VCaP (cell line): ENCODE measurements around the gene RALGDS.
"Not testable (repeated sequence)": the region's sequence is repeated elsewhere in the genome, so short reads cannot be mapped to it uniquely, and the experiment has no call there.

Experiments
- H3K27ac ChIP-seq: fragments of 450-650 bp; 2 replicates; pipeline ENCODE4 v1.5.1; 2017
- TF ChIP-seq, protein P1 (sequence below): fragments of 450-650 bp; conservative IDR thresholded peaks from 2 replicates; pipeline ENCODE4 v1.5.1; 2017; ENCODE audit warnings: mild to moderate bottlenecking, moderate library complexity

The RALGDS gene

GRCh38 chr9:133063500-133064231, 57.4 kb downstream of the RALGDS start:
- TF ChIP-seq, protein P1, sequence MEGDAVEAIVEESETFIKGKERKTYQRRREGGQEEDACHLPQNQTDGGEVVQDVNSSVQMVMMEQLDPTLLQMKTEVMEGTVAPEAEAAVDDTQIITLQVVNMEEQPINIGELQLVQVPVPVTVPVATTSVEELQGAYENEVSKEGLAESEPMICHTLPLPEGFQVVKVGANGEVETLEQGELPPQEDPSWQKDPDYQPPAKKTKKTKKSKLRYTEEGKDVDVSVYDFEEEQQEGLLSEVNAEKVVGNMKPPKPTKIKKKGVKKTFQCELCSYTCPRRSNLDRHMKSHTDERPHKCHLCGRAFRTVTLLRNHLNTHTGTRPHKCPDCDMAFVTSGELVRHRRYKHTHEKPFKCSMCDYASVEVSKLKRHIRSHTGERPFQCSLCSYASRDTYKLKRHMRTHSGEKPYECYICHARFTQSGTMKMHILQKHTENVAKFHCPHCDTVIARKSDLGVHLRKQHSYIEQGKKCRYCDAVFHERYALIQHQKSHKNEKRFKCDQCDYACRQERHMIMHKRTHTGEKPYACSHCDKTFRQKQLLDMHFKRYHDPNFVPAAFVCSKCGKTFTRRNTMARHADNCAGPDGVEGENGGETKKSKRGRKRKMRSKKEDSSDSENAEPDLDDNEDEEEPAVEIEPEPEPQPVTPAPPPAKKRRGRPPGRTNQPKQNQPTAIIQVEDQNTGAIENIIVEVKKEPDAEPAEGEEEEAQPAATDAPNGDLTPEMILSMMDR, result no peak
- H3K27ac ChIP-seq, result no peak overlapping the region

DNA sequence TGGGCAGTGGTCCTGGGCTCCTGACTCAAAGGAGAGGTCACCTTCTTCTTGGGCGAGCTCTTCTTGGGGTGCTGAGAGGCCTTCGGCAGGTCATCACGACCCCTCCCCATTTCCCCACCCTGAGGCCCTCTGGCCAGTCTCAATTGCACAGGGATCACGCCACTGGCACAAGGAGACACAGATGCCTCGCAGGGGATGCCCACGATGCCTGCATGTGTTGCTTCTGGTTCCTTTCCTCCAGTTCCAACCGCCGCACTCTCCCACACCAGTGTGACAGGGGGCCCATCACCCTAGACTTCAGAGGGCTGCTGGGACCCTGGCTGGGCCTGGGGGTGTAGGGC, 57.9 kb downstream of the RALGDS start:
- H3K27ac ChIP-seq, result no peak overlapping the region
- TF ChIP-seq, protein P1, result no peak

DNA sequence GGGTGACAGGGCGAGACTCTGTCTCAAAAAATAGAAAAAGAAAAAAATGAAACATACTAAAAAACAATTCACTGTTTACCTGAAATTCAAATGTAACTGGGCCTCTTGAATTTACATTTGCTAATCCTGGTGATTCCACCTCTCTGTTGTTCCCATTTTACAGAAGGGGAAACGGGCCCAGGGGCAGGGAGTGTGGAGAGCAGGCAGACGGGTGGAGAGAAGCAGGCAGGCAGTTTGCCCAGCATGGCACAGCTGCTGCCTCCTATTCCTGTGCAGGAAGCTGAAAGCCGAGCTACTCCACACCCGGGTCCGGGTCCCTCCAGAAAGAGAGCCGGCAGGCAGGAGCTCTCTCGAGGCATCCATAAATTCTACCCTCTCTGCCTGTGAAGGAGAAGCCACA, 58.5 kb downstream of the RALGDS start:
- H3K27ac ChIP-seq, result not testable (repeated sequence)

DNA sequence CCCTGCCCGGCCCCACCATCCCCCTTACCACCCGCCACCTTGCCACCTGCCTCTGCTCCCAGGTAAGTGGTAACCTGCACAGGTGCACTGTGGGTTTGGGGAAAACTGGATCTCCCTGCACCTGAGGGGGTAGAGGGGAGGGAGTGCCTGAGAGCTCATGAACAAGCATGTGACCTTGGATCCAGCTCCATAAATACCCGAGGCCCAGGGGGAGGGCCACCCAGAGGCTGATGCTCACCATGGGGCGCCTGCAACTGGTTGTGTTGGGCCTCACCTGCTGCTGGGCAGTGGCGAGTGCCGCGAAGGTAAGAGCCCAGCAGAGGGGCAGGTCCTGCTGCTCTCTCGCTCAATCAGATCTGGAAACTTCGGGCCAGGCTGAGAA, 59.3 kb downstream of the RALGDS start, which contains the start of gene CEL:
TSS of gene CEL (plus strand) at position 218 of the 382 bp plus-strand sequence. CDS start at position 240, 22 bp downstream.
- not testable (repeated sequence) for H3K27ac ChIP-seq

- H3K27ac ChIP-seq, result not testable (repeated sequence)
These were observed 59.8 kb downstream of the RALGDS start for GRCh38 chr9:133061019-133061763.

GRCh38 chr9:133060417-133060841, 60.6 kb downstream of the RALGDS start:
- no peak overlapping the region for H3K27ac ChIP-seq
- TF ChIP-seq, protein P1, result no peak

DNA sequence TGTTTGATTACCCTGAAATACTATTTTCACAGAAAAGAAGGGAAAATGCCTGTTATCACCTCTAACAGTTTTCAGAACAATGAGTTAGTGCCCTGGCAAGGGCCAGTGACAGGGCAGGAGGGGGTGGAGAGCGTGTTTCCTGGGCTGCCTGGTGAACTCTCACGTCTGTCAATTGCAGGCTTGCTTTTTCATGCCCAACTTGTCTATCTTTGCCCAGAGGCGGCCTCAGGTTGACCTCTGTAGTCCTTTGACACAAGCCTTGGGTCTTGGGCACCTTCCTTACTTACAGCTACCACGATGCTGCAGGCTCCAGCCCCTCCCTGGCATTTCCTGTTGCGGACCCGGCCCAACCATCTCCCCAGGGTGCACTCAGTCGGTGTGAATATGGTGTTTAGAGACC, 61.4 kb downstream of the RALGDS start:
- TF ChIP-seq, protein P1, result no peak
- no peak overlapping the region for H3K27ac ChIP-seq

DNA sequence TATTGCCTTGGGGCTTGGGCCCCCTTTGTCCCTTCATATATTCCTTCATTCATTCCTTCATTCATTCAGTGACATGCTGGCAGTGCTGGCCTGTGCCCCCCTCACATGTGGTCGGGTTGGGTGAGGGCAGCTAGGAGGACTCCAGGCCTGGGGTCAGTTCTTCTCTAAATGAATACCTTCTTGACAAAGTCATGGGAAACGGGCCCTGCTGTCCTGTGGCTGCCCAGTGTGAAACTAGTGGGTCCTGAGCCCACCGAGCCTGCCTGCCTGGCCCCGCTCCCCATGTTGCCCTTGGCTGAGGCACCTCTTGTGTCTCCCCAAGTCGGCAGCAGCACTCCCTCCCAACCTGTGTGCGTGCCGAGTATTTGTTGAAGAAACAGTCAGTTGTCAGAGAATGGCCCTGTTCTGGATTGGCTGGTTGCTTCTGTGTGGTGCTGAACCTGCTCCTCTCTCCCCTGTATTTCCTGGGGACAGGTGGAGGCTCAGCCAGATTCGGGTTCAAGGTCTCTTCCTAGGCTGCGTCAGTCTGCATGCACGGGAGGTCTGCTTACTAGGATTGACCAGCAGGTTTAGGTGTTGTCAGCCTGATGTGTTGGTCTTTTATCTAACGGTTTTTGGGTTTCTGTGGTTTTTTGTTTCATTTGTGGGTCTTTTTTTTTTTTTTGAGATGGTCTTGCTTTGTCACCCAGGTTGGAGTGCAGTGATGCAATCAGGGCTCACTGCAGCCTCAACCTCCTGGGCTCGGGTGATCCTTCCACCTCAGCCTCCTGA, 62.3 kb downstream of the RALGDS start:
- TF ChIP-seq, protein P1, result no peak
- H3K27ac ChIP-seq, result no peak overlapping the region

DNA sequence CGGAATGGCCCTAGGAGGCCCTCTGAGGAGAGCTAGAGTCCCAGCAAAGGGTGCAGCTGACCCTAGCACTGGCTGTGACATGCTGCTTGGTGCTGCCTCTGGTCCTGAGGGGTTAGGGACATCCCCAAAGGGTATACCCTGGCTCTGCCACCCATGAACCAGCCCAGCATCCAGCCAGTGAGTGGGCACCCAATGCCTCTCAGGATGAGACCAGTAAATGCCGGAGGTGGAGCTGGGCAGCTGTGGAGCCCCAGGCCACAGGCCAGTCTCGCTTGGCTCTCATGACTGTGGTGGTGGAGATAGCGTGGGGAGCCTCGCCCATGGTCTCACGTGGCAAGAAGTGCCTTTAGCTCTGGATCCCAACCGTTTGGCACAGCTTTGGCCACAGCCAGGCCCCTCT, 63.0 kb downstream of the RALGDS start:
- no peak overlapping the region for H3K27ac ChIP-seq
- TF ChIP-seq, protein P1, result no peak
